Measurements from ENCODE around the gene PLPP3.

The PLPP3 gene

GRCh38 chr1:56545711-56546110 lies 33.7 kb downstream of the PLPP3 start:
- CTCF ChIA-PET, result no interaction called here
- Histone ChIP-seq H3K9me3 (ENCODE audit: control insufficient read depth, insufficient read depth, low read depth, low read length) (no peaks in the 10 kb centered on the region), H3K27ac (ENCODE audit: extremely low read depth, low read depth, low read length) (no peak overlapping the region), H3K4me1 (ENCODE audit: control insufficient read depth, insufficient read depth, low read length) (no peaks in the 10 kb centered on the region), H3K4me3 (ENCODE audit: low read depth, low read length) (no peak overlapping the region), H3K36me3 (ENCODE audit: control insufficient read depth in 2 of 2, insufficient read depth in 1 of 2, low read length in 2 of 2) (no peaks in the 10 kb centered on the region)
- POLR2A ChIA-PET, result no interaction called here
- TF ChIP-seq ZNF426 (tag by site-specific recombination; IDR thresholded peaks at IDR 0.05) (no peak), ELK4 (IDR thresholded peaks at IDR 0.05; ENCODE audit: borderline replicate concordance, low read depth, low read length) (no peak), KLF9 (tag by site-specific recombination; IDR thresholded peaks at IDR 0.05; ENCODE audit: low read depth) (no peak)

- H3K9me3 ChIP-seq (ENCODE audit: control insufficient read depth, insufficient read depth, low read depth, low read length), result no peaks in the 10 kb centered on the region
- CTCF ChIA-PET, result interaction anchor here (1.0 kb wide), 1 partner anchor 13 kb away, joined by 4 read pairs; no protein-coding TSS in a partner anchor
- no peak overlapping the region for H3K4me3 ChIP-seq (ENCODE audit: low read depth, low read length)
- POLR2A ChIA-PET, result no interaction called here
- H3K36me3 ChIP-seq (ENCODE audit: control insufficient read depth in 2 of 2, insufficient read depth in 1 of 2, low read length in 2 of 2), result no peaks in the 10 kb centered on the region
- H3K27ac ChIP-seq (ENCODE audit: extremely low read depth, low read depth, low read length), result no peak overlapping the region
- TF ChIP-seq ZNF645 (tag by site-specific recombination; IDR thresholded peaks at IDR 0.05) (no peak), ZNF114 (tag by site-specific recombination; IDR thresholded peaks at IDR 0.05) (no peak), PRDM1 (tag by site-specific recombination; IDR thresholded peaks at IDR 0.05) (peak; percentile 59), ZNF174 (tag by site-specific recombination; IDR thresholded peaks at IDR 0.05) (no peak), ZNF184 (tag by site-specific recombination; IDR thresholded peaks at IDR 0.05) (peak; percentile 45; the same call in 1 of the 2 replicates)
- peaks cover 3% of the 10 kb centered on the region; the same call in 1 of the 2 replicates for H3K4me1 ChIP-seq (ENCODE audit: control insufficient read depth, insufficient read depth, low read length)
These were observed 35.4 kb downstream of the PLPP3 start for GRCh38 chr1:56543783-56544612.

- Histone ChIP-seq H3K4me1 (ENCODE audit: control insufficient read depth, insufficient read depth, low read length) (peaks cover 3% of the 10 kb centered on the region; the same call in 1 of the 2 replicates), H3K36me3 (ENCODE audit: control insufficient read depth in 2 of 2, insufficient read depth in 1 of 2, low read length in 2 of 2) (no peaks in the 10 kb centered on the region), H3K27ac (ENCODE audit: extremely low read depth, low read depth, low read length) (no peak overlapping the region), H3K4me3 (ENCODE audit: low read depth, low read length) (no peak overlapping the region), H3K9me3 (ENCODE audit: control insufficient read depth, insufficient read depth, low read depth, low read length) (no peaks in the 10 kb centered on the region)
- ChIA-PET POLR2A (no interaction called here), CTCF (interaction anchor here (0.7 kb wide), 1 partner anchor 1007 kb away, joined by 6 read pairs; no protein-coding TSS in a partner anchor)
- TF ChIP-seq ZBTB6 (tag by site-specific recombination; IDR thresholded peaks at IDR 0.05) (peak; percentile 60; the same call in 1 of the 2 replicates), ZNF404 (tag by site-specific recombination; IDR thresholded peaks at IDR 0.05) (no peak)
These were observed 36.7 kb downstream of the PLPP3 start for GRCh38 chr1:56542651-56543050.

- TF ChIP-seq HIC1 (tag by site-specific recombination; IDR thresholded peaks at IDR 0.05) (no peak), IKZF3 (tag by site-specific recombination; IDR thresholded peaks at IDR 0.05) (no peak), ZNF223 (tag by site-specific recombination; IDR thresholded peaks at IDR 0.05) (no peak), FEZF1 (tag by site-specific recombination; IDR thresholded peaks at IDR 0.05) (peak; percentile 61; the same call in 1 of the 2 replicates)
These were observed 38.0 kb downstream of the PLPP3 start for GRCh38 chr1:56541408-56541807.

More at GRCh38 chr1:56541408-56541807, 38.0 kb downstream of the PLPP3 start:
- H3K4me3 ChIP-seq (ENCODE audit: low read depth, low read length), result no peak overlapping the region
- ChIA-PET POLR2A (no interaction called here), CTCF (no interaction called here)
- H3K9me3 ChIP-seq (ENCODE audit: control insufficient read depth, insufficient read depth, low read depth, low read length), result no peaks in the 10 kb centered on the region
- peaks cover 3% of the 10 kb centered on the region; the same call in 1 of the 2 replicates for H3K4me1 ChIP-seq (ENCODE audit: control insufficient read depth, insufficient read depth, low read length)
- no peak overlapping the region for H3K27ac ChIP-seq (ENCODE audit: extremely low read depth, low read depth, low read length)
- H3K36me3 ChIP-seq (ENCODE audit: control insufficient read depth in 2 of 2, insufficient read depth in 1 of 2, low read length in 2 of 2), result no peaks in the 10 kb centered on the region

Measured in HEK293 (cell line).